Nephron progenitor cell (in vitro differentiated cells): Measurements from ENCODE around the gene ZNF784.
"Not testable (repeated sequence)": the region's sequence is repeated elsewhere in the genome, so short reads cannot be mapped to it uniquely, and the experiment has no call there.

ENCODE experiments used
- DNase-seq: peaks from one replicate; pipeline ENCODE4 v3.0.0; 2021
- H3K27ac Mint-ChIP-seq: 2 replicates; pipeline ENCODE4 v1.8.0; 2021; ENCODE audit warnings: mild to moderate bottlenecking, moderate library complexity, mixed read lengths
- H3K27me3 Mint-ChIP-seq: 2 replicates; pipeline ENCODE4 v1.8.0; 2021; ENCODE audit warnings: mild to moderate bottlenecking, low read depth, mixed read lengths; ENCODE audit not compliant: poor library complexity
- H3K36me3 Mint-ChIP-seq: 2 replicates; pipeline ENCODE4 v1.8.0; 2021; ENCODE audit warnings: low read depth, mixed read lengths
- H3K4me1 Mint-ChIP-seq: 2 replicates; pipeline ENCODE4 v1.8.0; 2021; ENCODE audit warnings: mixed read lengths
- H3K4me3 Mint-ChIP-seq: 2 replicates; pipeline ENCODE4 v1.8.0; 2021; ENCODE audit warnings: mild to moderate bottlenecking, moderate library complexity, mixed read lengths
- H3K9me3 Mint-ChIP-seq: 2 replicates; pipeline ENCODE4 v1.8.0; 2021; ENCODE audit warnings: mild to moderate bottlenecking, moderate library complexity, mixed read lengths
- TF ChIP-seq, protein P1 (sequence below): fragments of 200-600 bp; sonication (generic); IDR thresholded peaks from 2 replicates; pipeline ENCODE4 v1.5.0; 2021; ENCODE audit warnings: antibody characterized with exemption

The ZNF784 gene

DNA sequence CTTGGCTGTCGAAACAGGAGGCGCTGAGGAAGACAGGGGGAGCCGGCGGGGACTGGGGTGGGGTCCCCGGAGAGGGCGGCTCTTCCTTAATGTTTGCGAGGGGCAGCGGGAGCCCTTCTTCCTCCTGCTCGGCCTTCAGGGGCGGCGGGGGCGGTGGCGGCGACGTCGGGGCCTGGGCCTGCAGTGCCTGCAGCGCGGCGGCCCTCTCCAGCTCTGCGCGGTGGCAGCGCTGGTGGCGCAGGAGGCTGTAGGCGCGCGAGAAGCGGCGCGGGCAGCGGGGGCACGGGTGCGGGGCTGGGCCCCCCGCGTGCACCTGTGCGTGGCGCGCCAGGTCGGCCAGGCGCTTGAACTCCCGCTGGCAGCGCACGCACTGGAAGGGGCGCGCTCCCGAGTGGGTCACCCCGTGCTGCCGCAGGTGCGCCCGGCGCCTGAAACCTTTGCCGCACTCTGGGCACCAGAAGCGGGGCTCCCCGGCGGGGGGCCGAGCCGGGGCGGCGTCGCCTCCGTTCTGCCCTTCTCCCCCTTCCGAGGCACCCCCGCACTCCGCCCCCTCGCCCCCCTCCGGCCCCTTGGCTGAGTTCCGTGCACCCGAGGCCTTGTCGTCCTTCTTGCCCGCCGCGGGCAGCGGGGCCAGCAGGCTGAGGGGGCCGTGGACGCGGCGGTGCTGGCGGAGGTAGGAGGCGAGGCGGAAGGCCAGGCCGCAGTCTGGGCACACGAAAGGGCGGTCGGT lies 46.2 kb downstream of the ZNF784 start:
- Mint-ChIP-seq H3K9me3 (no peaks in the 10 kb centered on the region), H3K27me3 (no peaks in the 10 kb centered on the region), H3K4me1 (peaks cover 30% of the 10 kb centered on the region), H3K4me3 (no peak overlapping the region), H3K36me3 (peaks cover 29% of the 10 kb centered on the region), H3K27ac (no peak overlapping the region)
- TF ChIP-seq, protein P1, sequence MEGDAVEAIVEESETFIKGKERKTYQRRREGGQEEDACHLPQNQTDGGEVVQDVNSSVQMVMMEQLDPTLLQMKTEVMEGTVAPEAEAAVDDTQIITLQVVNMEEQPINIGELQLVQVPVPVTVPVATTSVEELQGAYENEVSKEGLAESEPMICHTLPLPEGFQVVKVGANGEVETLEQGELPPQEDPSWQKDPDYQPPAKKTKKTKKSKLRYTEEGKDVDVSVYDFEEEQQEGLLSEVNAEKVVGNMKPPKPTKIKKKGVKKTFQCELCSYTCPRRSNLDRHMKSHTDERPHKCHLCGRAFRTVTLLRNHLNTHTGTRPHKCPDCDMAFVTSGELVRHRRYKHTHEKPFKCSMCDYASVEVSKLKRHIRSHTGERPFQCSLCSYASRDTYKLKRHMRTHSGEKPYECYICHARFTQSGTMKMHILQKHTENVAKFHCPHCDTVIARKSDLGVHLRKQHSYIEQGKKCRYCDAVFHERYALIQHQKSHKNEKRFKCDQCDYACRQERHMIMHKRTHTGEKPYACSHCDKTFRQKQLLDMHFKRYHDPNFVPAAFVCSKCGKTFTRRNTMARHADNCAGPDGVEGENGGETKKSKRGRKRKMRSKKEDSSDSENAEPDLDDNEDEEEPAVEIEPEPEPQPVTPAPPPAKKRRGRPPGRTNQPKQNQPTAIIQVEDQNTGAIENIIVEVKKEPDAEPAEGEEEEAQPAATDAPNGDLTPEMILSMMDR: no peak
- no peak for DNase-seq

DNA sequence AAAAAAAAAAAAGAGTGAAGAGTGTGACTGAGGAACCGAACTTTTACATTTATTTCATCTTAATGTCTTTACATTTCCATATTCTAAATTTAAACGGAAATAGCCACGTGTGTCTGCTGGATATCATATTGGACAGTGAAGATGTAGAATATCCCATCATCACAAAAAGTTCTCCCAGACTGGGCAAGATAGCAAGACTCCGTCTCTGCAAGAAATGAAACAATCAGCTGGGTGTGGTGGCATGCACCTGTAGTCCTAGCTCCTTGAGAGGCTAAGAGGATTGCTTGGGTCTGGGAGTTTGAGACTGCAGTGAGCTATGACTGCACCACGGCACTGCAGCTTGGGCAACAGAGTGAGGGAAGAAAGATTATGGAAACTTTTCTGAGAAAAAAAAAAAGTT lies 47.6 kb downstream of the ZNF784 start:
- H3K4me3 Mint-ChIP-seq: peak overlapping the region; percentile 76
- peak overlapping the region; percentile 88 for H3K27ac Mint-ChIP-seq
- H3K36me3 Mint-ChIP-seq: peaks cover 29% of the 10 kb centered on the region
- no peaks in the 10 kb centered on the region for H3K9me3 Mint-ChIP-seq
- TF ChIP-seq, protein P1: no peak
- H3K27me3 Mint-ChIP-seq: peaks cover 7% of the 10 kb centered on the region
- DNase-seq: no peak
- H3K4me1 Mint-ChIP-seq: peaks cover 32% of the 10 kb centered on the region

DNA sequence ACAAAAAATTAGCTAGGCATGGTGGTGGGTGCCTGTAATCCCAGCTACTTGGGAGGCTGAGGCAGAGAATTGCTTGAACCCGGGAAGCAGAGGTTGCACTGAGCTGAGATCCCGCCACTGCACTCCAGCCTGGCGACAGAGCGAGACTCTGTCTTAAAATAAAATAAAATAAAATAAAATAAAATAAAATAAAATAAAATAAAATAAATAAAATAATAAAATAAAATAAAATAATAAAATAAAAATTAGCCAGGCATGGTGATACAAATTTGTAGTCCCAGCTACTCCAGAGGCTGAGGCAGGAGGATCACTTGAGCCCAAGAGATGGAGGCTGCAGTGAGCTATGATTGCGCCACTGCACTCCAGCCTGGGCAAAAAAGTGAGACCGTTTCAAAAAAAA lies 50.4 kb downstream of the ZNF784 start:
- H3K9me3 Mint-ChIP-seq, H3K27ac Mint-ChIP-seq: not testable (repeated sequence)
- H3K36me3 Mint-ChIP-seq: peaks cover 29% of the 10 kb centered on the region

More for the DNA sequence above, 50.4 kb downstream of the ZNF784 start:
- H3K4me3 Mint-ChIP-seq, DNase-seq, H3K27me3 Mint-ChIP-seq: not testable (repeated sequence)
- H3K4me1 Mint-ChIP-seq: peaks cover 18% of the 10 kb centered on the region
